ENCODE measurements around the gene ZNF396.

Gene ZNF396

GRCh38 chr18:35379421-35379820 lies 2.3 kb upstream of the ZNF396 start:
- Histone ChIP-seq H2AK5ac (ENCODE audit: low read length) (no peak overlapping the region), H3K79me2 (ENCODE audit: control insufficient read depth, insufficient read depth, low read length) (no peaks in the 10 kb centered on the region), H3K4me3 (ENCODE audit: low read length) (no peak overlapping the region), H3K27ac (ENCODE audit: low read depth, low read length) (no peak overlapping the region), H4K8ac (ENCODE audit: low read depth, low read length) (no peak overlapping the region), H3K4ac (ENCODE audit: low read depth, low read length) (no peak overlapping the region), H4K5ac (ENCODE audit: low read length) (no peak overlapping the region), H3K79me1 (ENCODE audit: low read length) (no peaks in the 10 kb centered on the region), H2BK5ac (ENCODE audit: low read length) (no peak overlapping the region), H3K56ac (ENCODE audit: low read length) (no peak overlapping the region), H3K18ac (ENCODE audit: low read length) (no peak overlapping the region), H3K36me3 (ENCODE audit: control insufficient read depth, insufficient read depth, low read length) (no peaks in the 10 kb centered on the region), H2BK120ac (ENCODE audit: low read depth, low read length) (no peak overlapping the region), H3K23ac (ENCODE audit: low read length) (no peak overlapping the region), H2BK15ac (replicated peaks; ENCODE audit: low read depth) (no peak overlapping the region), H3K4me2 (ENCODE audit: low read length) (no peak overlapping the region), H3K9ac (ENCODE audit: low read length) (no peak overlapping the region), H3K27me3 (ENCODE audit: insufficient read depth, low read length, poor library complexity) (no peaks in the 10 kb centered on the region), H3K4me1 (ENCODE audit: control insufficient read depth, low read depth, low read length) (no peaks in the 10 kb centered on the region)
- DNase-seq: peak; percentile 11
- WGBS (ENCODE audit: extremely low coverage, insufficient coverage, low lambda C conversion rate): no CpG with 5 or more reads among the region's 2 CpGs

- H3K4me1 ChIP-seq (ENCODE audit: control insufficient read depth, low read depth, low read length): no peaks in the 10 kb centered on the region
- no peaks in the 10 kb centered on the region for H3K36me3 ChIP-seq (ENCODE audit: control insufficient read depth, insufficient read depth, low read length)
- H2BK5ac ChIP-seq (ENCODE audit: low read length): no peak overlapping the region
- H2BK120ac ChIP-seq (ENCODE audit: low read depth, low read length): no peak overlapping the region
- no peaks in the 10 kb centered on the region for H3K27me3 ChIP-seq (ENCODE audit: insufficient read depth, low read length, poor library complexity)
- no peak overlapping the region for H3K4me2 ChIP-seq (ENCODE audit: low read length)
- H3K23ac ChIP-seq (ENCODE audit: low read length): no peak overlapping the region
- H3K27ac ChIP-seq (ENCODE audit: low read depth, low read length): no peak overlapping the region
- H3K18ac ChIP-seq (ENCODE audit: low read length): no peak overlapping the region
- H3K79me1 ChIP-seq (ENCODE audit: low read length): no peaks in the 10 kb centered on the region
- H2BK15ac ChIP-seq (replicated peaks; ENCODE audit: low read depth): no peak overlapping the region
- no peaks in the 10 kb centered on the region for H3K79me2 ChIP-seq (ENCODE audit: control insufficient read depth, insufficient read depth, low read length)
- no peak overlapping the region for H3K9ac ChIP-seq (ENCODE audit: low read length)
- no CpG with 5 or more reads among the region's 4 CpGs for WGBS (ENCODE audit: extremely low coverage, insufficient coverage, low lambda C conversion rate)
- H3K4me3 ChIP-seq (ENCODE audit: low read length): no peak overlapping the region
- H3K4ac ChIP-seq (ENCODE audit: low read depth, low read length): no peak overlapping the region
- H4K8ac ChIP-seq (ENCODE audit: low read depth, low read length): no peak overlapping the region
- no peak overlapping the region for H2AK5ac ChIP-seq (ENCODE audit: low read length)
- no peak overlapping the region for H4K5ac ChIP-seq (ENCODE audit: low read length)
- DNase-seq: no peak
- no peak overlapping the region for H3K56ac ChIP-seq (ENCODE audit: low read length)
Measured at GRCh38 chr18:35378574-35378896, 1.4 kb upstream of the ZNF396 start.

- H3K4ac ChIP-seq (ENCODE audit: low read depth, low read length): no peak overlapping the region
- no peak overlapping the region for H3K27ac ChIP-seq (ENCODE audit: low read depth, low read length)
- no peaks in the 10 kb centered on the region for H3K79me2 ChIP-seq (ENCODE audit: control insufficient read depth, insufficient read depth, low read length)
- H4K5ac ChIP-seq (ENCODE audit: low read length): no peak overlapping the region
- WGBS (ENCODE audit: extremely low coverage, insufficient coverage, low lambda C conversion rate): no CpG with 5 or more reads among the region's 14 CpGs
- H3K4me3 ChIP-seq (ENCODE audit: low read length): no peak overlapping the region
- H2AK5ac ChIP-seq (ENCODE audit: low read length): no peak overlapping the region
- H3K18ac ChIP-seq (ENCODE audit: low read length): no peak overlapping the region
- no peak overlapping the region for H3K23ac ChIP-seq (ENCODE audit: low read length)
- no peak overlapping the region for H2BK120ac ChIP-seq (ENCODE audit: low read depth, low read length)
- H3K36me3 ChIP-seq (ENCODE audit: control insufficient read depth, insufficient read depth, low read length): no peaks in the 10 kb centered on the region
- H3K27me3 ChIP-seq (ENCODE audit: insufficient read depth, low read length, poor library complexity): no peaks in the 10 kb centered on the region
- no peaks in the 10 kb centered on the region for H3K4me1 ChIP-seq (ENCODE audit: control insufficient read depth, low read depth, low read length)
- H3K4me2 ChIP-seq (ENCODE audit: low read length): no peak overlapping the region
- H2BK5ac ChIP-seq (ENCODE audit: low read length): no peak overlapping the region
- peak; percentile 23 for DNase-seq
- no peaks in the 10 kb centered on the region for H3K79me1 ChIP-seq (ENCODE audit: low read length)
- no peak overlapping the region for H3K9ac ChIP-seq (ENCODE audit: low read length)
- H4K8ac ChIP-seq (ENCODE audit: low read depth, low read length): no peak overlapping the region
- no peak overlapping the region for H3K56ac ChIP-seq (ENCODE audit: low read length)
- no peak overlapping the region for H2BK15ac ChIP-seq (replicated peaks; ENCODE audit: low read depth)
Measured at GRCh38 chr18:35377875-35378573, 887 bp upstream of the ZNF396 start.

GRCh38 chr18:35376393-35376741 lies 770 bp downstream of the ZNF396 start:
- Histone ChIP-seq H2BK120ac (ENCODE audit: low read depth, low read length) (no peak overlapping the region), H2BK5ac (ENCODE audit: low read length) (no peak overlapping the region), H4K5ac (ENCODE audit: low read length) (no peak overlapping the region), H3K27me3 (ENCODE audit: insufficient read depth, low read length, poor library complexity) (no peaks in the 10 kb centered on the region), H2AK5ac (ENCODE audit: low read length) (no peak overlapping the region), H3K27ac (ENCODE audit: low read depth, low read length) (no peak overlapping the region), H3K4me1 (ENCODE audit: control insufficient read depth, low read depth, low read length) (no peaks in the 10 kb centered on the region), H3K56ac (ENCODE audit: low read length) (peak overlapping the region; percentile 90), H3K79me1 (ENCODE audit: low read length) (no peaks in the 10 kb centered on the region), H3K18ac (ENCODE audit: low read length) (no peak overlapping the region), H3K23ac (ENCODE audit: low read length) (no peak overlapping the region), H3K4me2 (ENCODE audit: low read length) (peak overlapping the region; percentile 83), H4K8ac (ENCODE audit: low read depth, low read length) (no peak overlapping the region), H2BK15ac (replicated peaks; ENCODE audit: low read depth) (no peak overlapping the region), H3K79me2 (ENCODE audit: control insufficient read depth, insufficient read depth, low read length) (no peaks in the 10 kb centered on the region), H3K4ac (ENCODE audit: low read depth, low read length) (no peak overlapping the region), H3K4me3 (ENCODE audit: low read length) (peak overlapping the region; percentile 60), H3K9ac (ENCODE audit: low read length) (peak overlapping the region; percentile 83), H3K36me3 (ENCODE audit: control insufficient read depth, insufficient read depth, low read length) (no peaks in the 10 kb centered on the region)
- peak; percentile 49 for DNase-seq
- WGBS (ENCODE audit: extremely low coverage, insufficient coverage, low lambda C conversion rate): no CpG with 5 or more reads among the region's 13 CpGs

DNA sequence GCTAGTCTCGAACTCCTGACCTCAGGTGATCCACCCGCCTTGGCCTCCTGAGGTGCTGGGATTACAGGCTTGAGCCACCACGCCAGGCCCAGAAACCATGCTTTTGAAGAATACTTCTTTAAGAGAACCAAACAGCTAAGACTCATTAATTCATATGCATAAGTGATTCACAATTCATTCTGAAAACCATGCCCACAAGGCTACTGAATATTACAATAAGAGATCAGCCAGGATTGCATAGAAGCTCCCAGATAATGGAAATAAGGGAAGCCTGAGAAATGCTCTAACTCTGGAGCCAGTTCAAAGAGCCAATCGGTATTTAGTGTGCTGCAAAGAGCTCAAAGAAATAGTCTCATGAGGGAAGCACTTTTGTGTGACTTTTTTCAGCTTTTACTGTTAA lies 2.4 kb downstream of the ZNF396 start:
- H3K9ac ChIP-seq (ENCODE audit: low read length): no peak overlapping the region
- H3K4me2 ChIP-seq (ENCODE audit: low read length): no peak overlapping the region
- no peak overlapping the region for H2BK15ac ChIP-seq (replicated peaks; ENCODE audit: low read depth)
- H4K8ac ChIP-seq (ENCODE audit: low read depth, low read length): no peak overlapping the region
- WGBS (ENCODE audit: extremely low coverage, insufficient coverage, low lambda C conversion rate): no CpG with 5 or more reads among the region's 4 CpGs
- no peak overlapping the region for H3K4ac ChIP-seq (ENCODE audit: low read depth, low read length)
- no peak for DNase-seq
- no peak overlapping the region for H3K23ac ChIP-seq (ENCODE audit: low read length)
- no peaks in the 10 kb centered on the region for H3K36me3 ChIP-seq (ENCODE audit: control insufficient read depth, insufficient read depth, low read length)
- no peaks in the 10 kb centered on the region for H3K27me3 ChIP-seq (ENCODE audit: insufficient read depth, low read length, poor library complexity)
- H3K56ac ChIP-seq (ENCODE audit: low read length): no peak overlapping the region
- H4K5ac ChIP-seq (ENCODE audit: low read length): no peak overlapping the region
- H2BK5ac ChIP-seq (ENCODE audit: low read length): no peak overlapping the region
- H3K4me3 ChIP-seq (ENCODE audit: low read length): no peak overlapping the region
- H3K79me1 ChIP-seq (ENCODE audit: low read length): no peaks in the 10 kb centered on the region
- no peaks in the 10 kb centered on the region for H3K4me1 ChIP-seq (ENCODE audit: control insufficient read depth, low read depth, low read length)
- H2AK5ac ChIP-seq (ENCODE audit: low read length): no peak overlapping the region
- no peak overlapping the region for H3K18ac ChIP-seq (ENCODE audit: low read length)
- no peaks in the 10 kb centered on the region for H3K79me2 ChIP-seq (ENCODE audit: control insufficient read depth, insufficient read depth, low read length)
- H3K27ac ChIP-seq (ENCODE audit: low read depth, low read length): no peak overlapping the region
- no peak overlapping the region for H2BK120ac ChIP-seq (ENCODE audit: low read depth, low read length)

All from mesendoderm (in vitro differentiated cells).